Measurements from ENCODE around the gene MICU1. TPM values are rescaled to one million over a fixed set of nuclear protein-coding genes. Genes with fewer than 3 reads are reported as not detected.

Gene MICU1
- total and polyA plus RNA-seq, 2 donors (not counting 3 experiments of a cell fraction or from before 2014, with no cell fraction given) = 27.5 to 48.0 TPM

DNA sequence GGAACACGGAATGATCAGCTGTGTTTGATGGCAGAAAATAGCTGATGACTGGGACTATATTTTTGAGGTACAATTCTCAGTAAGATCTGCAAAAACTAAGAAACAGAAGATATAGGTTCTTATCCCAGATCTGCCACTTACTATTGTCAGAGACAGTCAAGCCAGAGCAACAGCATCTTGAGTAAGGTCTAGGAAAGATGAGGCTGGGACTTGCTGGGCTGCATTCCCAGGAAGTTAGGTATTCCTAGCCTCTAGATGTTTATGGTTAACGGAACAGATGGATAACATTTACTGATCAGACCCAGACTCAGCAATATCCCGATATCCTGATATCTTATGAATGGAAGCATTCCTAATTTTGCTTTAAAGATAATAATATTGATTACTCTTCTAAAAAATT lies 202.5 kb downstream of the MICU1 start:
- H3K36me3 ChIP-seq (ENCODE audit: control insufficient read depth in 2 of 2, extremely low read depth in 1 of 2, insufficient read depth in 2 of 2, low read length in 2 of 2) = peaks cover 0 to 2% of the 10 kb centered on the region in 2 experiments
- CTCF ChIA-PET = no interaction called here
- H3K4me3 ChIP-seq (replicated peaks in 1 of 3; ENCODE audit: insufficient read depth in 1 of 3, low read depth in 1 of 3, low read length in 3 of 3) = no peak overlapping the region
- no peaks in the 10 kb centered on the region for H3K79me2 ChIP-seq (ENCODE audit: control insufficient read depth, insufficient read depth, low read length)
- dilution Hi-C loops (cut with MboI; ENCODE audit: extremely low pct_ligation_motif_present, low sequenced_read_pairs) (no loop called here), intact Hi-C loops (cut with micrococcal nuclease) (no loop called here)
- FAIRE-seq (no peak), DNase-seq (ENCODE audit: low read depth, low spot score) (no peak)
- POLR2A ChIA-PET = no interaction called here
- H3K9me3 ChIP-seq (replicated peaks; ENCODE audit: control insufficient read depth, insufficient read depth, low read length) = no peaks in the 10 kb centered on the region
- H3K4me2 ChIP-seq (ENCODE audit: insufficient read depth, low read length) = no peak overlapping the region
- TF ChIP-seq, protein P1, sequence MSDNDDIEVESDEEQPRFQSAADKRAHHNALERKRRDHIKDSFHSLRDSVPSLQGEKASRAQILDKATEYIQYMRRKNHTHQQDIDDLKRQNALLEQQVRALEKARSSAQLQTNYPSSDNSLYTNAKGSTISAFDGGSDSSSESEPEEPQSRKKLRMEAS (IDR thresholded peaks at IDR 0.05; ENCODE audit: insufficient read depth, insufficient read length) = no peak
- TF ChIP-seq, protein P2, sequence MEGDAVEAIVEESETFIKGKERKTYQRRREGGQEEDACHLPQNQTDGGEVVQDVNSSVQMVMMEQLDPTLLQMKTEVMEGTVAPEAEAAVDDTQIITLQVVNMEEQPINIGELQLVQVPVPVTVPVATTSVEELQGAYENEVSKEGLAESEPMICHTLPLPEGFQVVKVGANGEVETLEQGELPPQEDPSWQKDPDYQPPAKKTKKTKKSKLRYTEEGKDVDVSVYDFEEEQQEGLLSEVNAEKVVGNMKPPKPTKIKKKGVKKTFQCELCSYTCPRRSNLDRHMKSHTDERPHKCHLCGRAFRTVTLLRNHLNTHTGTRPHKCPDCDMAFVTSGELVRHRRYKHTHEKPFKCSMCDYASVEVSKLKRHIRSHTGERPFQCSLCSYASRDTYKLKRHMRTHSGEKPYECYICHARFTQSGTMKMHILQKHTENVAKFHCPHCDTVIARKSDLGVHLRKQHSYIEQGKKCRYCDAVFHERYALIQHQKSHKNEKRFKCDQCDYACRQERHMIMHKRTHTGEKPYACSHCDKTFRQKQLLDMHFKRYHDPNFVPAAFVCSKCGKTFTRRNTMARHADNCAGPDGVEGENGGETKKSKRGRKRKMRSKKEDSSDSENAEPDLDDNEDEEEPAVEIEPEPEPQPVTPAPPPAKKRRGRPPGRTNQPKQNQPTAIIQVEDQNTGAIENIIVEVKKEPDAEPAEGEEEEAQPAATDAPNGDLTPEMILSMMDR (IDR thresholded peaks at IDR 0.05; ENCODE audit: extremely low read depth in 1 of 2, insufficient read depth in 1 of 2, low read depth in 1 of 2, low read length in 2 of 2) = no peak
- TF ChIP-seq EZH2 (IDR thresholded peaks at IDR 0.05; ENCODE audit: borderline replicate concordance, low read depth, low read length, severe bottlenecking) = no peak
- no peak for TF ChIP-seq FOS (IDR thresholded peaks at IDR 0.05; ENCODE audit: borderline replicate concordance, insufficient read depth, low read length)
- TF ChIP-seq POLR2A (IDR thresholded peaks at IDR 0.05; ENCODE audit: low read depth, low read length) = no peak
- no peak for TF ChIP-seq JUN (IDR thresholded peaks at IDR 0.05; ENCODE audit: borderline replicate concordance, insufficient read depth, insufficient read length, low read depth)
- no peak for TF ChIP-seq GATA2 (IDR thresholded peaks at IDR 0.05; ENCODE audit: insufficient read depth, insufficient read length, low read depth, low read length)
- no peak for TF ChIP-seq MYC (IDR thresholded peaks at IDR 0.05; ENCODE audit: low read depth, low read length)
- TF ChIP-seq POLR2AphosphoS5 (IDR thresholded peaks at IDR 0.05; ENCODE audit: insufficient read depth, low read depth, low read length) = no peak
- H2AFZ ChIP-seq (ENCODE audit: low read depth, low read length) = no peak overlapping the region
- no peaks in the 10 kb centered on the region for H4K20me1 ChIP-seq (replicated peaks; ENCODE audit: control insufficient read depth, extremely low read depth, insufficient read depth, low read length)
- H3K27me3 ChIP-seq (ENCODE audit: control insufficient read depth in 2 of 2, insufficient read depth in 2 of 2, low read length in 2 of 2) = no peaks in the 10 kb centered on the region
- H3K9me1 ChIP-seq (replicated peaks; ENCODE audit: control insufficient read depth, extremely low read depth, insufficient read depth, low read length) = no peaks in the 10 kb centered on the region
- BruUV-seq (replicated peaks) = no TSS peak
- H3K4me1 ChIP-seq (ENCODE audit: control insufficient read depth, extremely low read depth, insufficient read depth, low read length) = no peaks in the 10 kb centered on the region
- H3K27ac ChIP-seq (ENCODE audit: insufficient read depth, low read depth, low read length) = no peak overlapping the region
- H3K9ac ChIP-seq (replicated peaks; ENCODE audit: extremely low read depth, insufficient read depth, low read length) = no peak overlapping the region

Measured in endothelial cell of umbilical vein (primary cell).